Muscle of back (tissue), 13 donors: ENCODE data around the gene GBA3. TPM values are rescaled to one million over a fixed set of nuclear protein-coding genes. Genes with fewer than 3 reads are reported as not detected.

Source experiments
- DNase-seq, 3 donors: peaks; one replicate each; pipeline versions ENCODE4 v3.0.0 to v3.0.0-alpha.2; 2013
- long read RNA-seq, 9 donors: transcript quantifications; one replicate each; lab custom pipeline, GENCODE V29; 2026
- polyA plus RNA-seq, 10 donors: library from polyadenylated mRNA; unstranded; fragments of 120-200 nt; gene quantifications; one replicate each; pipeline ENCODE4 v1.2.1, GENCODE V29; 2013; ENCODE audit not compliant: insufficient read length in 10 of 10

The GBA3 gene
- polyA plus RNA-seq: under 1 TPM in 6 of 10 donors, not detected in 4; 0.11 to 0.65 (median 0.27) TPM
- long read RNA-seq, donor 1: 0 reads
- long read RNA-seq, donor 2: 0 reads
- long read RNA-seq, donor 3: 0 reads
- long read RNA-seq, donor 4: 0 reads
- long read RNA-seq, donor 5: 0 reads
- long read RNA-seq, donor 6: 0 reads
- long read RNA-seq, donor 7: 0 reads
- long read RNA-seq, donor 8: 0 reads
- long read RNA-seq, donor 9: 0 reads

DNA sequence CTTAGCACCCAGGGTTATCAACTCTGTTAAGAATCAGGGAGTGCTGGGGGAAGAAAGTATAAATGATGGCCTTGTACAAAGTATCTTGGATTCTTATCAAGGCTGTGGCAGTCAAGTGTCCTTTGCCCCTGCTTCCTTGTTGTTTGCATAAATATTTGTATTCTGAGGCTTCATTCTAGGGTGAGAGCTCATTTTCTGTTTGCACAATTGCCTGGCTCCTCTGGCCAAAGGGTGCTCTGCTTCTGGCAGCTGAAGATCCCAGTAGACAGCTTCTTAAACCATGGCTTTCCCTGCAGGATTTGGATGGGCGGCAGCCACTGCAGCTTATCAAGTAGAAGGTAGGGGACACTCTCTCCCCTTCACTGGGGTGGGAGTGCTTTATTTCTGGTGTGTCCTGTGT is at the start of gene GBA3:
GBA3 (plus strand) TSS at position 202 of the 400 bp plus-strand sequence.
- no peak for DNase-seq

DNA sequence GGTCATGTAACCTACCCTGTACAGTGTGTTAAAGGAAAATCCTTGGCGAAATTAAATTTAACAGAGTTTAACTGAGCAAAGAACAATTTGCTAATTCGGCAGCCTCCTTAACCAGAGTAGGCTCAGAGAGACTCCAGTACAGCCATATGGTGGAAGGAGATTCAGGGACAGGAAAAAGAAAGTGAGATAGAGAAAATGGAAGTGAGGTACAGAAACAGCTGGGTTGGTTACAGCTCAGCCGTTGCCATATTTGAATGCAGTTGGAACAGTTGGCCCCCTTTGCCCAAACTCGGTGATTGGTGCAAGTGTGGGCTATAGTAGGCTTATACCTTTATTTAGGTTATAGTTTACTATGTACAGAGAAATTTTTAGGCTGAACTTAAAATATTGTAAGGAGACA is 48.8 kb upstream of the GBA3 start:
- no peak for DNase-seq

DNA sequence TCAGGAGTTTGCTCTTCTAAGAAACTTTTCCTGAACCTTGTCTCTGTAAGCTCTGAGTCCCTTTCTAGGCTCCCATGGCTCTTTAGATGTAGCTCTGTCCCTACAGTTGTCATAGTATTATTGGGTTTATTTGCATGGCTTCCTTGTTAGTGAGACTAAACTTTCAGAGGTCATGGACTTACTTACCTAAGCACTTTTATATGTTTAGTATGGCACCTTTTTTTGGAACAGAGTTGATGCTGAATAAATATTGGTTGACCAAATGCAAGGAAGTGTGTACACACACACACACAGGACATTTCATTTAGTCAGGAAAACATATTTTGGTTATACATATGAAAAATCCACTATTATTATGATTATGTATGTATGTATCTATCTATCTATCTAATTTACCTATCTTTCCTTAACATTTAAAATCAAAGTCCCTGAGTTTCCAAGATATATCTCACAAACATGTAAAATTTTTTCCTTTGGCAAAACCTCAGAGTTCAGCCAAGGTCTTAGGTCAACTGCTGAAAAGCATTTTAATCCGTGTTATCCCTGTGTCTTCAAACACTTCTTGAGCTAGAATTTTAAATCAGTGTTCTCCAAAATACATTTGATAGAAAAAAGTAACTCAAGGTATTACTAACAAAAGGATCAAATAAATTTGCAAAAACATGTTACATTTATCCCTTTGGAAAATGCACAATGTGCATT is 47.1 kb upstream of the GBA3 start:
- DNase-seq: no peak

DNA sequence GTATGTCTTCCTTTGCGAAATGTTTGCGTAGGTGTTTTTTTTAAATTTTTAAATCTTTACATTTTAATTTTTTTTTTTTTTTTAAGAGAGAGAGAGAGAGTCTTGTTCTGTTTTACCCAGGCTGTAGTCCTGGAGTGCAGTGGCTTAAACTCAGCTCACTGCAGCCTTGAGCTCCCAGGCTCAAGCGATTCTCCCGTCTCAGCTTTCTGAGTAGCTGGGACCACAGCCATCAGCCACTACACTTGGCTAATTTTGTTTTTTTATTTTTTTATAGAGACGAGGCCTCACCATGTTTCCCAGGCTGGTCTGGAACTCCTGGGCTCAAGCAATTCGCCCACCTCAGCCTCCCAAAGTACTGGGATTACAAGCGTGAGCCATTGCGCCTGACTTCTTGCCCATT is 43.7 kb upstream of the GBA3 start:
- no peak for DNase-seq

DNA sequence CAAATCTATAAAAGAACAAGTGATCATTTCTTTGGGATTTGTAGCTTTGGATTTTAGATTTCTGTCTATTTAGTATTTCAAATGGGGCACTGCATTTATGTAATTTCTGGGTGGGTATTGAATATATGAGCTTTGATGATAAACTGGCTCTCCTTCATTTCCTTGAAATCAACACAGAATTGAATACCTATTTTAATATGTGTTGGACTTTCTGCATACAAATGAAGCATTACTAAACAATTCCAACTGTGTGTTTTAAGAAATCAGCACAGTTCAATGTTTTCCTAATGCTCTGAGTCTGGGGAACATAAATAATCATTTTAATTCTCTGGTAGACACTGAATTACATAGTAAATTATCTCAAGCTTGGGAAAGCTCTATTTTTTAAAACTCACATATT is 42.0 kb upstream of the GBA3 start:
- no peak for DNase-seq

DNA sequence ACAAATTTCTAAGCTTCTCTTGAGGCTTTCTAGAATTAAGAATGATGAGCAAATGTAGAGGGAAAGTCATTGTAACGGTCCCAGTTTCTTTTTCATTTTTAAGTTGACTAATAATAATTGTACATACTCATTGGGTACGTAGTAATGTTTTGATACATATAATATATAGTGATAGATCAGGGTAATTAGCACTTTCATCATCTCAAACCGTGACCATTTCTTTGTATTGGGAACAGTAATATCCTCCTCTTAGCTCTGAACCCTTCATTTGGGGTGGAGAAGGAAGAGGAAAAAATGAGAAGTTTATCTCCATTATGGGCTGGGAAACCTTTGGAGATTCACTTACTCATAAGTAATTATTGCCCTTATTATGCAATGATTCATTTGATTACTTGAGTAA is 39.0 kb upstream of the GBA3 start:
- no peak for DNase-seq

DNA sequence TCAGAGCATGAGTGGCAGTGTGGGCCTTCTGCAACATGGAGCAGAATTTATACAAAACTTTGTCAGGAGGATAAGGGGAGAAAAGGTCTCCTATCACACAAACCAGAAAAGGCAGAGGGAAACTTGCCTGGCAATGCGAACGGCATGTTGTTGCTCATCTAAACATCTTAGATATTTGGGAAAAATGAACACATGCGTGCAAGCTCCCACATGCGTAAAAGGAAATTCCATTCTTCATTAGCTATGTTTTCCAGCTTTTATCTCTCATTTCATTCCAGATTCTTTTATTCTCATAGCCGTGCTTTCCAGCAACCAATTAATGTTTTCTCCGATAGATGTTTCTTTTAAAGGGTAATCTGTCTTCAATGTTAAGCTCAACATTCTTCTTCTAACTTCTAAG is 31.3 kb upstream of the GBA3 start:
- no peak for DNase-seq

DNA sequence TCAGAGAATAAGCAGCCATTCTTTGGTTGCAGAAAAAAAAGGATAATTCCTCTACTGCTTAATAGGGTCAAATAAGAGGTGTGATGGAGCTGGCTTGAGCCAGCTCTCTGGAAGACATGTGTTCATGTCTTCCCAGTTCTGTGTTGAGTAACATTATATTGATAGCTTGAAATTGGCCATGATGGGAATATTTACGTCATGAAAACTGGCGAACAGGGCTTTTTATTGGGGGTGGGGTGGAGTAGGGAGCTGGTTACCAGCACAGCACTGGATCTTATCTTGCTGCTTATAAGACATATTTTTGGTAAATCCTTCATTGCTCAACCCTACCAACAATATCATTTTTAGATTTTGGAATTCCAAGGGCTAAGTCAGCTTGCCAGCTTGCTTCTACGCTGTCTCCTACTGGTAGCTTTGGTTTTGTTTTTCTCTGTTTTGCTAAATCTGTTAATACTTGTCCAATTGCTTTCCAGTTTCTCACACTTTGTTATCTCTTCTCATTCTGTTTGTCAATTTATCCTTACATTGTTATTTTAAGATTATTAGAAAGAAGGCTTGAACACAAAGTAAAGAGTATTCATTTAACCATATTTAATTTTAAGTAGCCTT is 25.3 kb upstream of the GBA3 start:
- no peak for DNase-seq

DNA sequence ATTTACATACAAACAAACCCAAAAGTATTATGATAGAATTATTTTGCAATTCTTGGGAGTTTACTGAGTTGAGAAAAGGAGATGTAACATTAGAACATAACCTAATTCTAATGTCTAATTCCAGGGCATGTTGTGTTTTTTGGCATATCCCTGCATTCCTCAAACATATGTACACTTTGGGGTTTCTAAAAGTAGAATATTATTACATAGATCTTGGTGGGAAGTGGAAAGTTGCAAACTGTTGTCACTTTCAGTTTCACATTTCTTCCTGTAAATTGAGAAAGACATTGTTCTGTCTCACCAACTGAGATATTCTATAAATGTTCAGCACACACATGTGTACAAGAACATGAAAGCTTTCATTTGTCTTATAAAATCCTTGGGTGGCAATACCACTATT is 24.4 kb upstream of the GBA3 start:
- peak; percentile 55 to 75 (median 69) for DNase-seq

DNA sequence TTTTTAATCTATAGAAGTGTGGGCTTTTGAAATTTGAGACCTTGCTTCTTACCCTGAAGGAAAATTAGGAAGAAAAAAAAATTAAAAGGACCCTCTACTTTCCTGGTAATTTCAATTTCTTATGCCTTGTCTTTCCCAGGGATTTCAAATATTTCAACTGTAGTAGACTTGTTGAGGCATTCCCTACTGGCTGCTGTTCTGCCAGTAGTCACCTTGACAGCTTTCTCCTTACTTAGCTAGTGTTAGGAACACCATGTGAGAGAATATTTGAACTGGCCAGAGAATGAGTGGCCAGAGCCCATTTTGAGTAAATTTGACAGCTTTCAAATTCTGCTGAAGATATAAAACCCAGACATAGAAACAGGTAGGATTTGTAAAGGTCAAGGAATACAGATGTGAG is 24.0 kb upstream of the GBA3 start:
- no peak for DNase-seq

DNA sequence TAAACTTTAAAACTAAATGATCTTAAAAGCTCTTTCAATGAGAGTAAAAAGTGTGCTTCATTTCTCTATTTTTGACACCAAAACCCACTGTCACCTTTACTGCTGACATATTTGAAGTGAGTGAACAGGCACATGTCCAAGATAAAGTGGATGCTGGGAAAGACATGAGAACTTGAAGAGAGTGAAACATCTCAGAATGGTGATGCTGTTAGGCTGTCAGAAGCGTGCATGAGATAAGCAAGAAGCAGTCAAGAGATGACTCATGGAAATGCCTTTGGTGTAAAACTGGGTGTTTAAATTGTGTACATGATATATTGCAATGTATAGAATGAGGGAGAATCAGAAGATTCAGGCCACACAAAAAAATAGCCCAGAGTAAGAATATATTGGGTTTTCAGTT is 21.8 kb upstream of the GBA3 start:
- peak in 1 of 3 donors; percentile 56 for DNase-seq

DNA sequence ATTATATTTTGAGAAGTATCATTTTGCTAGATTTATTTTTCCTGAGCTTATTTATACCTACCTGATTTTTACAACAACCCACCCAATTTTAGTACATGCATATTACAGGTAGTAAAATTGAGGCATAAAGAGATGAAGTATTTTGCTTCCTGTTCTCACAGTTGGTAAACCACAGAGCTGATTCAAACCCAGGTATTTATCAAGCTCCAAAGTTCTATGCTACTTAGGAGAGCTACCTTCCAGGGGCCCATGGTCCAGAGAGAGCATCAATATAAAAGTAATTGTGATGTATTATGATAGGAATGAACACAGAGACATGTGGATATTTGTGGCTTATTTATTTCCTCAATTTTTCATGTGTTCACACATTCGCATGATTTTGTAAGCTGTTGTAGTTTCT is 20.2 kb upstream of the GBA3 start:
- no peak for DNase-seq

DNA sequence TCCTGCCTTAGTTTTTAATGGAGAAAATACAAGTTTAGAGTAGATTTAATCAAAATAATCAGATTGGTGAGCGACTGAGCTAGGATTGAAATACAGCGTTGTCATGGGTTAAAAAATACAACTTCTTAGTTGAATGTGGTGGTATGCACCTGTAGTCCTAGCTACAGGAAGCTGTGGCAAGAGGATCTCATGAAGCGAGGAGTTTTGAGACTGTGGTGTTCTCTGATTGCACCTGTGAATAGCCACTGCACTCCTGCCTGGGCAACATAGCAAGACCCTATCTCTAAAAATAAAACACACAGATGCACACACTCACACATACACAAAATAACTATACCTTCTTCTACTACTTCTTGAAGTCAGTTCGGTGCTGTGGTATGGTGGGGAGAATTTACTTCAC is 19.8 kb upstream of the GBA3 start:
- no peak for DNase-seq

DNA sequence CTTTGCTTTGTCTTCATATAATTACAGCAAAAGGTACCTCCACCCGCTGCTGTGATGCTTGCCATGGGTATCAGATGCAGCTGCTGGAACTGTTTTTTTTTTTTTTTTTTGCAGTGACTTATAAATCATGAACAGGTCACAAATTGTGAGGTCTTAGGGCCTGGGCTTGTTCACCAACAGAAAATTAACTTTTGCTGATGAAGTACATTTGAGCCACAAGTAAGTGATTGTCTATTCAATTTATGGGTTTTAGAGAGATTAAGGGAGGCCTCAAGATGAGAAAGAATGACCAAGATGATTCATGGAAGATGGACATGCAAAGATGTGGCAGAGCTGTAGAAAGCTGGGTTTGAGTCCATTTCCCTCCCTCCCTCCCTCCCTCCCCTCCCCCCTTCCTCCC is 18.0 kb upstream of the GBA3 start:
- DNase-seq: no peak

DNA sequence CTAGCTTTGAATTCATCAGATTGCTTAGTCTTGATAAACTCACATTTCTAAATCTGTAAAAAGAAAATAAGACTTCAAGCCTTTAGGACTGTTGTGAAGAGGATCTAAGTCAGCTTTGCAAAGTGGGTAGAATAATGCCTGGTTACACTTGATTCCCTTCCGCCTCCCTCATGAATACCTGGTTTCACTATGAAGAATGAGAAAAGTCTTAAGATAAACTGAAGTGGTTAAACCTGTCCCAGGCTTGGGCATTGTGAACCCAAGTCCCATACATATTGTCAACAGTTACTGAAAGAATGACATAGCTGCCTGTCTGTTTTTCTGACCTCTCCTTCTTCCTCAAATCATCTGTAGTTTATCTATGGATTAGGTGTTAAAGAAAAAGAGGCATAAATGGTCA is 16.7 kb upstream of the GBA3 start:
- no peak for DNase-seq

DNA sequence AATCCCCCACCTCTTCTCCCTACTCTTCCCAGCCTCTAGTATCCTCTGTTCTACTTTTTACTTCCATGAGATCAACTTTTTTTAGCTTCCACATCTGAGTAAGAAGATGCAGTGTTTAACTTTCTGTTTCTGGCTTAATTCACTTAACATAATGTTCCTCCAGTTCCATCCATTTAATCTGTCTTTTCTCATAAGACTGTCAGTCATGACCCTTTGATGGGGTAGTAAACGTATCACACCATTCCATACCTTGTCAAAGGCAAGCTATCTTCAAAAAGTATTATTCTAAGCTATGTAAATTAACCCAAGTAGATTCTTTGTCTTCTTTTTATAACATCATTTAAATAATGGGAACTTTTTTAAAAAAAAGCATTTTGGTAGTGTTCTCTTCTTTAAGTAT is 15.0 kb upstream of the GBA3 start:
- DNase-seq: no peak

DNA sequence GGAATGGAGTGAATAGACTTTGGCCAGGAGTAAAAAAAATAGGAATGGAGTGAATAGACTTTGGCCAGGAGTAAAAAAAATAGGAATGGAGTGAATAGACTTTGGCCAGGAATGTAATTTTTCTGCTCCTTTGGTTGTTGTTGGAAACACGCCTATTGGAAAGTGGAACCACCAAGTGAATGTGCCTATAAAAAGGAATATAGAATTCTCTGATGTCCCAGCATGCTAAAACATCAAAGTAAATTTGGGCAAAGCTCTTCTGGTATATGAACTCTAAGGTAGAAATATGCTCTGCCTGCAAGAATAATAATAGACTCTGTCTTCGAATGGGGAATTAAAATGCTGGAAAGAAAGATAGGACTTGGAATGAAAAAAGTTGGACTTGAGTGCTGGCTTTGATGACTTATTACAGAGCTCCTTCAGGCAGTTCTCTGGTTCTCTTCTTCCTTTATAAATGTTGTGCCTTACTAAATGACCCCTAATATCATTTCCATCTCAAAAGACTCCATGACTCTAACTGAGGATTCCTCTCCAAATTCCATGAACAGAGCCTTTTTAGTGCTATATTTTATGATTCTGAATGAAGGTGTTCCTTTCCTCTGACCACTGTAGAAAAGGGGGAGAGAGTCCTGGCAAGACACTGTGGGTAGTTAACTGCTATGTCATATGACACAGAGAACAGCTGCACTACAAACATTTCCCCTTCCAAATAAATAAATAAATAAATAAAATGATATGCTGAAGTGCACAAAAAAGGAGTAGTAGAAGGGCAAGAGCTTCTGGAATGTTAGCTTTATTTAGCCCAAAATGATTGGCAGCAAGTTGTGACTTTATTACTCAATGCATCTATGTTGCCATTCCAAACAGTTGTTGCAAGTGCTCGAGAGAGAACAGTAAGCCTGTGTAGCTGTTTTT is 13.5 kb upstream of the GBA3 start:
- peak; percentile 62 to 91 (median 83) for DNase-seq

DNA sequence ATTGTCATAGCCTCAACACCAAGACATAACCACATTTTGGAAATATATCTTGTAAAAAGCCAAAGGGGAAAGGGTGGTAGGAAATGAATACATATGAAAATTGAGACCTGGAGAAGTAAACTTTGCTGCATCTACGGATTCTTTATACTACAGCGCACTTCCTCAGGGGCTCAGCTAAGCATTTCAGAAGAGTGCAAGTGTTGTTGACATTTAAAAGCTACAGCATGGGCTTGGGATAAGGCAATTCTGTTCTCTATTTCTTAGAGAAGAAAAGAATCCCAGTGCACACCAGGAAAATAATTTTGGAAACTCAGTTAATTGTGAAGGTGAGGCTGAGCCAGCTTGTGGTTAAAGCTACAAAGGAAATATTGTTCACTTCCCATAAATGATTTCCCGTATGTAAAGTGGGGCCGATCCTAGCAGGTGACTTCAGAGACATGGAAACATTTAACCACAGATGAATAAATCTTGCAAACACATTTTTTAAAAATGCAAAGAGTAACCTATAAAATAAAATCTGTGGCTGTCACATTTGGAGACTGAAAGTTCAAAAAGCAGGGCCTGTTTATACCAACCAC is 12.6 kb upstream of the GBA3 start:
- peak in 2 of 3 donors; percentile 28 to 47 for DNase-seq

DNA sequence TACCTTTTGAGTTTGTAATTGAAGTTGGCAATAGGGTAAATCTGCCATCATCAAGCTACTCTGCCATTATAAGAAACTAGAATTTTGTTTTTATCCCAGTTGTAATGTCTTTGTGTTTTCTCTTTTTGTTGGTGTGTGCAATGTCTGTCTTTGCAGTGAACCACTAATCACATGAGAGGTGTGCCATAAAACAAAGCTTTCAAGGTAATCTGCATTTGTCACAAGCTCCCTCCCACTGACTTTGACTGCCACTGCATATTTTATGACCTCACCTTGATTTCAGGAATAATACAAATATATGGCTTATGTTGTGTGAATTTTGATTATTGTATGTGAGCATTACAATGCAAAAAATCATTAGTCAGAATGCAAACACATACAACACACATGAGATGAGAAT is 9.0 kb upstream of the GBA3 start:
- DNase-seq: no peak

DNA sequence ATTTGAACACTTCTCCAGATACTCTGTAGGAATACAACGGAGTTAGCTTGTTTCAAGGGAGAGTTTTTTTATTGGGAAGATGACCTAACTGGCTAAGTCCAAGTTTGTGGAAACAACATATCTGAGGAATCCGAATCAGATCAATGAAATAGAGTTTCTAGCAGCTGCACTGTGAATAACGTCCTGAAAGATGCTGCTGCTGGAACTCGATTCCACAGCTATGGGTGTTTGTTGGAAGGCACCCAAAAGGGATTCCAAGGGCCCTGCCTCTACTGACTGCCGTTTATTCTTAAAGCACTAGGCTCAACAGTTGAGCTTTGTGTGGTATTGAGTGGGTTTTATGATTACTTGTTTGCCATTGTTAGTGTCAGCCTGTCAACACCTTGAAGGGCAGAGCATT is 6.6 kb upstream of the GBA3 start:
- peak; percentile 56 to 77 (median 69) for DNase-seq

DNA sequence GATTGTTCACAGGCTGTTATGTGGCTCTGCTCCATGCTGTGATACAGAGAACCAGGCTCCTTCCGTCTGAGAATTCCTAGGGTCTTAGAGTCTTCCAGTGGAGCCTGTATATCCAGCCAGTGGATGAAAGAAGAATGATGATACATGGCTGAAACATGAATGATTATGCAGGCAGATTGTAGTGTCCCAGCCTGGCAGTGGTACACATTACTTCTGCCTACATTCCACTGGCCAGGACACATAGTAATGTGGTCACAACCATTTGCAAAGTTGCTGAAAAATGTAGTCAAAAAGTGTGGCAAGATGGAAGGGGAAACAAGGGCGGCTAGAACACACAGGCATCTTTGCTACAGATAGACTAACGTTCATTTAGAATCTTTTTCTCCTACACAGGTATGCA is 4.5 kb upstream of the GBA3 start:
- no peak for DNase-seq

DNA sequence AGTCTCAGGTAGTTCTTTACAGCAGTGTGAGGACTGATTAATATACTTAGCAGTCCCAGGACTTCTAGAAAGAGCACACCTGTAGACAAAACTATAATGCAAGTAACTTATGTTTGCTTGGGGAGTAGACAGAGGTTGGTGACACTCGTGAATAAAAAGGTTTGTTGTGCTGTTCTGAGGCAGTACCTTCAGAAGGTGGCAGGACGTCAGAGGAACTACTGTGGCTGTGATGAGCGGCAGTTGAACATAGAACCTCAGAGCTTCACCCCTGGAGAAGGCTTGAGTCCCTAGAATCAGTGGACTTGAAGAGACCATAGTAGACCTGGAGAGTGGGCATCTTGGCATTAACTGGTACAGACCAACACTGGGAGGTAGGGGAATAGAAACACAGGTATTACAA is 3.3 kb upstream of the GBA3 start:
- no peak for DNase-seq
